Measurements from ENCODE around the gene HBG2. TPM values are rescaled to one million over a fixed set of nuclear protein-coding genes. Genes with fewer than 3 reads are reported as not detected.

The HBG2 gene
- total and polyA plus RNA-seq, 4 donors: 0.31 to 13,246 (median 4.6) TPM

DNA sequence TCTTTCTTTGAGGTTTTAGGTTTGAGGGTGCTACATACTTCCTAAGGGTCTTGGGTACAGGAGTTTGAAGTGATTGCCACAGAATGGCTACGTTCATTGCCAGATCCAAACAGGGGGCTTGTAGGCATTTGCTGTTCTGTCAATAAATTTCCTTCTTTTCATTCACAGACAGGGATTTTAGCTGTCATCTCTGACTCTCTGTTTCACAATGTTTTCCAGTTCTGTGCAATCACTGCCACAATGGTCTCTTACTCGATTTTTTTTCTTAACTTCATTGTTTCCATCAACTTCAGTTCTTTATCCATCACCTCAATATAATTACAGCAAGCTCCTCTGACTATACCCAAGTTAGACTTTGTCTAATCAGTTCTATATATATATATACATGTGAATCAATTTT, 14.1 kb downstream of the HBG2 start:
- DNase-seq (no peak), ATAC-seq (ENCODE audit: insufficient read depth, low FRiP score) (no peak)
- Histone ChIP-seq H3K4me1 (ENCODE audit: control insufficient read depth in 5 of 5, insufficient read depth in 5 of 5, low read length in 5 of 5) (no peaks in the 10 kb centered on the region), H3K9me3 (ENCODE audit: control insufficient read depth in 4 of 4, insufficient read depth in 3 of 4, low read length in 3 of 4) (no peaks in the 10 kb centered on the region), H3K4me3 (no peak overlapping the region), H3K36me3 (ENCODE audit: control insufficient read depth in 4 of 4, insufficient read depth in 4 of 4, low read length in 4 of 4) (no peaks in the 10 kb centered on the region), H3K9ac (ENCODE audit: insufficient read depth in 1 of 2, low read length in 2 of 2) (no peak overlapping the region), H3K27me3 (ENCODE audit: control insufficient read depth in 3 of 3, insufficient read depth in 3 of 3, low read length in 2 of 3) (peaks cover 0 to 4% (median 0%) of the 10 kb centered on the region in 3 donors), H3K27ac (ENCODE audit: low read depth in 1 of 2, low read length in 1 of 2) (no peak overlapping the region)
- TF ChIP-seq, protein P1, sequence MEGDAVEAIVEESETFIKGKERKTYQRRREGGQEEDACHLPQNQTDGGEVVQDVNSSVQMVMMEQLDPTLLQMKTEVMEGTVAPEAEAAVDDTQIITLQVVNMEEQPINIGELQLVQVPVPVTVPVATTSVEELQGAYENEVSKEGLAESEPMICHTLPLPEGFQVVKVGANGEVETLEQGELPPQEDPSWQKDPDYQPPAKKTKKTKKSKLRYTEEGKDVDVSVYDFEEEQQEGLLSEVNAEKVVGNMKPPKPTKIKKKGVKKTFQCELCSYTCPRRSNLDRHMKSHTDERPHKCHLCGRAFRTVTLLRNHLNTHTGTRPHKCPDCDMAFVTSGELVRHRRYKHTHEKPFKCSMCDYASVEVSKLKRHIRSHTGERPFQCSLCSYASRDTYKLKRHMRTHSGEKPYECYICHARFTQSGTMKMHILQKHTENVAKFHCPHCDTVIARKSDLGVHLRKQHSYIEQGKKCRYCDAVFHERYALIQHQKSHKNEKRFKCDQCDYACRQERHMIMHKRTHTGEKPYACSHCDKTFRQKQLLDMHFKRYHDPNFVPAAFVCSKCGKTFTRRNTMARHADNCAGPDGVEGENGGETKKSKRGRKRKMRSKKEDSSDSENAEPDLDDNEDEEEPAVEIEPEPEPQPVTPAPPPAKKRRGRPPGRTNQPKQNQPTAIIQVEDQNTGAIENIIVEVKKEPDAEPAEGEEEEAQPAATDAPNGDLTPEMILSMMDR (IDR thresholded peaks at IDR 0.05; ENCODE audit: control extremely low read depth, extremely low read depth): no peak
- WGBS, 2 donors: 66 to 75% methylated on average over 2 of the region's 2 CpGs

GRCh38 chr11:5240056-5240455, 14.5 kb downstream of the HBG2 start:
- no peak overlapping the region for H3K27ac ChIP-seq (ENCODE audit: low read depth in 1 of 2, low read length in 1 of 2)
- no peak for ATAC-seq (ENCODE audit: insufficient read depth, low FRiP score)
- H3K36me3 ChIP-seq (ENCODE audit: control insufficient read depth in 4 of 4, insufficient read depth in 4 of 4, low read length in 4 of 4): no peaks in the 10 kb centered on the region
- TF ChIP-seq, protein P1 (IDR thresholded peaks at IDR 0.05; ENCODE audit: control extremely low read depth, extremely low read depth): no peak
- H3K9ac ChIP-seq (ENCODE audit: insufficient read depth in 1 of 2, low read length in 2 of 2): no peak overlapping the region
- H3K27me3 ChIP-seq (ENCODE audit: control insufficient read depth in 3 of 3, insufficient read depth in 3 of 3, low read length in 2 of 3): peaks cover 0 to 4% (median 0%) of the 10 kb centered on the region in 3 donors
- no peak overlapping the region for H3K4me3 ChIP-seq
- no peak for DNase-seq
- no peaks in the 10 kb centered on the region for H3K9me3 ChIP-seq (ENCODE audit: control insufficient read depth in 4 of 4, insufficient read depth in 3 of 4, low read length in 3 of 4)
- 76 to 97% methylated on average over 1 of the region's 1 CpG for WGBS, 2 donors
- no peaks in the 10 kb centered on the region for H3K4me1 ChIP-seq (ENCODE audit: control insufficient read depth in 5 of 5, insufficient read depth in 5 of 5, low read length in 5 of 5)

- no peak overlapping the region for H3K9ac ChIP-seq (ENCODE audit: insufficient read depth in 1 of 2, low read length in 2 of 2)
- DNase-seq (no peak), ATAC-seq (ENCODE audit: insufficient read depth, low FRiP score) (no peak)
- TF ChIP-seq, protein P1 (IDR thresholded peaks at IDR 0.05; ENCODE audit: control extremely low read depth, extremely low read depth): no peak
- no peak overlapping the region for H3K4me3 ChIP-seq
- peaks cover 0 to 4% (median 0%) of the 10 kb centered on the region in 3 donors for H3K27me3 ChIP-seq (ENCODE audit: control insufficient read depth in 3 of 3, insufficient read depth in 3 of 3, low read length in 2 of 3)
- no peaks in the 10 kb centered on the region for H3K9me3 ChIP-seq (ENCODE audit: control insufficient read depth in 4 of 4, insufficient read depth in 3 of 4, low read length in 3 of 4)
- H3K36me3 ChIP-seq (ENCODE audit: control insufficient read depth in 4 of 4, insufficient read depth in 4 of 4, low read length in 4 of 4): no peaks in the 10 kb centered on the region
- H3K27ac ChIP-seq (ENCODE audit: low read depth in 1 of 2, low read length in 1 of 2): no peak overlapping the region
- no peaks in the 10 kb centered on the region for H3K4me1 ChIP-seq (ENCODE audit: control insufficient read depth in 5 of 5, insufficient read depth in 5 of 5, low read length in 5 of 5)
Observed at GRCh38 chr11:5239046-5239445, 15.5 kb downstream of the HBG2 start.

GRCh38 chr11:5238486-5238885, 16.1 kb downstream of the HBG2 start:
- ATAC-seq (ENCODE audit: insufficient read depth, low FRiP score) (no peak), DNase-seq (no peak)
- Histone ChIP-seq H3K36me3 (ENCODE audit: control insufficient read depth in 4 of 4, insufficient read depth in 4 of 4, low read length in 4 of 4) (no peaks in the 10 kb centered on the region), H3K9ac (ENCODE audit: insufficient read depth in 1 of 2, low read length in 2 of 2) (no peak overlapping the region), H3K4me3 (no peak overlapping the region), H3K27ac (ENCODE audit: low read depth in 1 of 2, low read length in 1 of 2) (no peak overlapping the region), H3K4me1 (ENCODE audit: control insufficient read depth in 5 of 5, insufficient read depth in 5 of 5, low read length in 5 of 5) (no peaks in the 10 kb centered on the region), H3K9me3 (ENCODE audit: control insufficient read depth in 4 of 4, insufficient read depth in 3 of 4, low read length in 3 of 4) (no peaks in the 10 kb centered on the region), H3K27me3 (ENCODE audit: control insufficient read depth in 3 of 3, insufficient read depth in 3 of 3, low read length in 2 of 3) (peaks cover 0 to 4% (median 0%) of the 10 kb centered on the region in 3 donors)
- 40 to 45% methylated on average over 2 of the region's 2 CpGs for WGBS, 2 donors
- TF ChIP-seq, protein P1 (IDR thresholded peaks at IDR 0.05; ENCODE audit: control extremely low read depth, extremely low read depth): no peak

Data from lung (tissue), 12 donors.